ENCODE results near the gene HLA-F.

- no peak for TF ChIP-seq CTCF (conservative IDR thresholded peaks at IDR 0.05)
- TF ChIP-seq EZH2 (IDR thresholded peaks at IDR 0.05; ENCODE audit: low read depth) = no peak
Observed at GRCh38 chr6:29742127-29742526, 18.9 kb downstream of the HLA-F start.
